Measurements from ENCODE around the gene CNTF.
"Not testable (repeated sequence)": the region's sequence is repeated elsewhere in the genome, so short reads cannot be mapped to it uniquely, and the experiment has no call there.

The CNTF gene, protein sequence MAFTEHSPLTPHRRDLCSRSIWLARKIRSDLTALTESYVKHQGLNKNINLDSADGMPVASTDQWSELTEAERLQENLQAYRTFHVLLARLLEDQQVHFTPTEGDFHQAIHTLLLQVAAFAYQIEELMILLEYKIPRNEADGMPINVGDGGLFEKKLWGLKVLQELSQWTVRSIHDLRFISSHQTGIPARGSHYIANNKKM

DNA sequence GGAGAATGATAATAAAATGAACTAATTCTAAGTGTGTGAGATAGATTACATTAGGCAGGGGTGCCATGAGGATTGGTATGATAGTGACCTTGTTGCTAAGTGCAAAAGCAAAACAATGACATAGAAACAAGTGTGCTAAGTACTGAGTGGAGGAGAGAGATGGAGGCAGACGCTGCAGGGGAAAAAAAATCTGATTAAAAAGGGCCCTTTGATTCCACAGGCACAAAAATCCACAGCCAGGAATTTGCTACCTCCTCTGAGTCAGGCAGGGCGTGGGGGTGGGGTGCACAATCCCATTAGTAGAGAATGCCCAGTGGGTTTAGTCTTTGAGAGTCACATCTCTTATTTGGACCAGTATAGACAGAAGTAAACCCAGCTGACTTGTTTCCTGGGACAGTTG lies at the start of gene CNTF:
Gene CNTF, plus strand, starts transcription at position 322 of the 400 bp plus-strand sequence. CDS start 88 bp downstream, outside the sequence.
- in situ Hi-C loops (cut with MboI; ENCODE audit: low sequenced_read_pairs): no loop called here

DNA sequence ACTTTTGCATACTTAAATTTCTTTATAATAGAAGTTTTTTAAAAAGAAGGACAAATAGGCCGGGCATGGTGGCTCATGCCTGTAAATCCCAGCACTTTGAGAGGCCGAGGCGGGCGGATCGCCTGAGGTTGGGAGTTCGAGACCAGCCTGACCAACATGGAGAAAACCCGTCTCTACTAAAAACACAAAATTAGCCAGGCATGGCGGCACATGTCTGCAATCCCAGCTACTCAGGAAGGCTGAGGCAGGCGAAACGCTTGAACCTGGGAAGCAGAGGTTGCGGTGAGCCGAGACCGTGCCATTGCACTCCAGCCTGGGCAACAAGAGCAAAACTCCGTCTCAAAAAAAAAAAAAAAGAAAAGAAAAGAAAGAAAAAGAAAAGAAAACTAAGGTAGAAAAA lies 49.6 kb upstream of the CNTF start:
- in situ Hi-C loops (cut with MboI; ENCODE audit: low sequenced_read_pairs): not testable (repeated sequence)

DNA sequence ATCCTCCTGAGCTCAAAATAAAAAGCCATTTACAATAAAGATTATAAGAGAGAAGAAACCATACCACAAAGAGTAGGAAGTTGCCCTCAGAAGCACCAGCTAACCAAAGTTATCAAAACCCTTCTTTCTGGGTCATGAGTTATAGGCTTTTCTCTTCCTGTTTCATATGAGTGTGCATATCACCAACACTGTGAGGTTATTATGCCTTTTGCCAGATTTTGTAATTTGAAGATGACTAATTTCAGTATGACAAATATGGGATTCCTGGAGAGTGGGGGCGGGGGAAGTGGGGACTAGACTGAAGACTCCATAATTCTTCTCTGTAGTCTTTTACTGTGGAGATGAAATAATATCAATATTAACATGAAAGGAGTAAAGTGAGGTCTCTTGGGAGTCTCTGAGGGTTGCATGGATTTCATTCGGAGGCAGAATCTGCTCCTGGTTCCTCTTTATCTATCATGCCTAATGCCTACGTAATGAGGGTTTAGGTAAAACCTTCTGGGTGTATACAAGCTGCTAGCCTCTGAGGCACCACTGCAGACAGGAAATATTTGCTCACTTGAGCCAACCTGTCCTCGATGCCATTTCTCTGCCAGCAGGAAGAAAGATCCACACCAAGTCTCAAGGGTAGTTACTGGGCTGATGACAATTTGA lies 48.9 kb upstream of the CNTF start:
- in situ Hi-C loops (cut with MboI; ENCODE audit: low sequenced_read_pairs): no loop called here

DNA sequence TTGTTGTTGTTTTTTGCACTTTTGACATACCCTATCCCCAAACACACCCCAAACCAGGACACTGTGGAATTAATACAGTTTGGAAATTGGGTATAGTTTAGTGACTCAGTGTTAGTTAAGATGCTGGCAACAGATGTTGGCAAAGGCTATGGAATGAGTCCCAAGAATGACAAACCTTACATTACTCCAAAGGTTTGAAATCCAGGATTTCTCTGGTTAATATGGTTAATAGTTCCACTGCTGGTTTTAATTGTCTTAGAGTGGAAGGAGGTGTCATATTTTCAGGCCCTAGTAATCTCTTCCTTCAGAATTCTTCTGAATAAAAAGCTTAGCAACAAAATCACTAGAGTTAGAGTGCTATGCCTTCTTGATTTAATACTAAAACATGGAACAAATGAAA lies 47.6 kb upstream of the CNTF start:
- in situ Hi-C loops (cut with MboI; ENCODE audit: low sequenced_read_pairs): no loop called here

DNA sequence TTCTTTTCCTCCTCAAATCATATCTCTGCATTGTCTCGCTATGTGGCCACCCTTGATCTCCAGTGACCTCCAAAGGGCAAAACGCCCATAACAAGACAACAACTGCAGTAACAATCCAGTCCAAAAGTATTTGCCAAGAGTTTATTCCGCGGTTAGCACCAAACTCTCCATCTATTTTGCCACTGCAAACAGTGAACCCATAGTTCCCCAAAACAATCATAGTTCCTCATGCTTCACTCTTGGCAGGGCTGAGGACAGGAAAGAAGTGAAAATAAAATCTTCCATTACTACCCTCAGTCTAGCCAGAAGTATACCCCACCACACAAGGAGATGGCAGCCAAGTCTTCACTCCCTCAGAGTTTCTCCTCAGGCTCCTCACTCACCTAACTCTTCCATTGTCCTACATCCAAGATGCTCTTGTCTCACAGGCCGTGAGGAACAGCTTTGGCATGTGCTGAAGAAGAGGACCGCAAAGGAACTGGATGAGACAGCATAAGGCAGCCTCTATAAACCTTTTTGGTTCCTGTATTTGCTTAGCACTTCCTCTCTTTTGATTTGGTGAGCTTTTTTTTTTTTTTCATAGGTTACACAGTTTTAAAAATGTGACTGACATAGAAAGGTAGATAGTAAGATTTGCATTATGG lies 47.0 kb upstream of the CNTF start, which contains the start of gene LPXN:
Gene LPXN, minus strand, starts transcription at position 480 of the 644 bp plus-strand sequence. Its CDS starts 84 bp downstream, at position 396.
- in situ Hi-C loops (cut with MboI; ENCODE audit: low sequenced_read_pairs): no loop called here

DNA sequence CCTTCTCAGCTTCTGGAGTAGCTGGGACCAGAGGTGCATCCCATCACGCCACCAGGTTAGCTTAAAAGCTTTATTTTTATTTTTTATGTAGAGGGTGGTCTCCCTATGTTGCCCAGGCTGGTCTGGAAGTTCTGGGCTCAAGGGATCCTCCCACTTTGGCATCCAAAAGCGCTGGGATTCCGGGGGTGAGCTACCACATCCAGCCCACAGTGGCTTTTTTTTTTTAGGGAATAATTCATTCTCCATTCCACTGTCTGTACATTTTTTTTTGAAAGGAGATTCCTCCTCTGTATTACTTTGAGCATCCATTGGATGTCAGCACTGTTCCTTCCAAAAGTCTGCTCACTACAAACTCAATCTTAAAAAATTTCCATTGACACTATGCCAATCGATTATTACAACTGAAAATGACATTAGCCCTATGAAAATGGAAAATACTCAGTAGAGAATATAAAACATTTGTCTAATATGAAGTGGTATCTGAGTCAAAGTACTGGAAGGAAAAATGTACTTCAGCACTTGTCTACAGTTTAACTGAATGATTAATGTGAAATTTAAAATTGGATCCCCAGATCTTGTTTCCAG lies 45.5 kb upstream of the CNTF start:
- in situ Hi-C loops (cut with MboI; ENCODE audit: low sequenced_read_pairs): no loop called here

DNA sequence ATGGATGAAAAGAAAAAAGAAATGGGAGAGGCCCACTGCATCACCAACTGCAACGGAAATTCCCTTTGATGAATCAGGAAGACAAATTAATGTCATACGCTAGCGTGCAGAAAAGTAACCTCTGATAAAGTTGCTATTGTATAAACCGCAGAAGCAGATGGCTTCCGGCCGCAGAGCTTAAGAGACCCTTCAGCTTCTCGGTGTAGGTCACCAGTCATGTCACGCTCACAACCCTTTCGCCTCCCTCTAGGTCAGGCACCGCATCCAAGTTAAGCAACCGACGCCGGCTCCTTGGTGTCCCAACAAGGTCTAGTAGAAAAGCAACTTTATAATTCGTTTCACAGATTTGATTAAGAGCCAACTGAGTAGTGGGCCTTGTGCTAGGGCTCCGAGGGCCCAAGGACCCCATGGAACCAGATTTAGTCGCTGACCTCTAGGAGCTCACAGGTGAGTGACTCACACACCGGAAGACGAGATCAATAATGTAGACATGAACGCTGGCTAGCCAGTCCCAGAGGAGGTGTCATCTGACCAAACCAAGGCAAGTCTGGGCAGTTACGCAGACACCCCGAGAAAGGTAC lies 44.8 kb upstream of the CNTF start:
- in situ Hi-C loops (cut with MboI; ENCODE audit: low sequenced_read_pairs): no loop called here

DNA sequence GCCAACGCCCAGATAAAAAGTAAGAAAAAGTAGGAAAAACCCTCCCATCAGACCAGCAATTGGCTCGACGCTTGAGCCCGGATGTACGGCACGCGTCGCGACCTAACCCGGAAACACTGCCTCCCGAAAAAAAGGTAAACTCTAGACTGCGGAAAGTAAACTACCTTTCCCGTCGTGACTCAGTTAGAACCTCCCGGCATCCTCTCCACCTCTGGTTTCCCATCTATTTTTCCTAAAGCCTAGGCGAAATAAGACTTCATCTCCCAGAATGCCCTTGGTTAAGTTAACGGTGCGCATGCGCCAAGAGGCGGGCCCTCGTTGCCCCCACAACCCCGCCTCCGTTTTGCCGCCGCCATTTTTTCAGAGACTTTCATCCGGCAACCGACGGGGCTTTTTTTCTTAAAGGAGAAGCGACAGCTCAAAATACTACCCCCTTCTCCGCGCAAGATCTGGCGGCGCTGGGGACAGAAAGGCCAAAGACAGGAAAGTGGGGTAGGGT lies 44.3 kb upstream of the CNTF start:
- in situ Hi-C loops (cut with MboI; ENCODE audit: low sequenced_read_pairs): no loop called here

DNA sequence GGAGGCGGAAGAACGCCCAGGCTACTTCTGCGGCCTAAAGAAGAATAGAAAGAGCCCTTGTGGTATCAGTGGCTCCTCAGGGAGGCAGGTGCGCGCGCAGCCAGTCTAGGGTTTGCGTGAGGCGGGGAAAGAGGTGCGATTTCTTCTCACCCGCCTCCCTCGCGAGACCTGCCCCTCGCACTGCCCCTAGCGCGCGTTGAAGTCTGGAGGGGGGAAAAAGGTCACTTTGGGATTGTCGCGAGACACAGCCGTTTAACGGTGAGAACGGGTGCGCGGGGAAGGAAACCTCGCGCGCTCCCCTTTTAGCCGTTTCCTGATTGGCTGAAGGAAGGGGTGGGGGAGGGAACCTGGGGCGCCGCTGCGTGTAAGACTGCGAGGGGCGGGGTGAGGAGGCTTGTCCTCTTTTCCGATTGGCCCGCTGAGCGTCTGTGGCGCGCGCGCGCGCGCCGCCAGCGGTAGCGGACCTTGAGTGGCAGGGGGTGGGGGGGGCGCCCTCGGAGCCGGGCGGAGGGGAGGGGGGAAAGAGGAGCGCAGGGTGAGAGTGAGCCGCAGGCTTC lies 43.8 kb upstream of the CNTF start, which contains the start of gene ZFP91:
Gene ZFP91, plus strand, starts transcription at position 429 of the 557 bp plus-strand sequence. CDS start 219 bp downstream, outside the sequence.
- in situ Hi-C loops (cut with MboI; ENCODE audit: low sequenced_read_pairs): no loop called here

DNA sequence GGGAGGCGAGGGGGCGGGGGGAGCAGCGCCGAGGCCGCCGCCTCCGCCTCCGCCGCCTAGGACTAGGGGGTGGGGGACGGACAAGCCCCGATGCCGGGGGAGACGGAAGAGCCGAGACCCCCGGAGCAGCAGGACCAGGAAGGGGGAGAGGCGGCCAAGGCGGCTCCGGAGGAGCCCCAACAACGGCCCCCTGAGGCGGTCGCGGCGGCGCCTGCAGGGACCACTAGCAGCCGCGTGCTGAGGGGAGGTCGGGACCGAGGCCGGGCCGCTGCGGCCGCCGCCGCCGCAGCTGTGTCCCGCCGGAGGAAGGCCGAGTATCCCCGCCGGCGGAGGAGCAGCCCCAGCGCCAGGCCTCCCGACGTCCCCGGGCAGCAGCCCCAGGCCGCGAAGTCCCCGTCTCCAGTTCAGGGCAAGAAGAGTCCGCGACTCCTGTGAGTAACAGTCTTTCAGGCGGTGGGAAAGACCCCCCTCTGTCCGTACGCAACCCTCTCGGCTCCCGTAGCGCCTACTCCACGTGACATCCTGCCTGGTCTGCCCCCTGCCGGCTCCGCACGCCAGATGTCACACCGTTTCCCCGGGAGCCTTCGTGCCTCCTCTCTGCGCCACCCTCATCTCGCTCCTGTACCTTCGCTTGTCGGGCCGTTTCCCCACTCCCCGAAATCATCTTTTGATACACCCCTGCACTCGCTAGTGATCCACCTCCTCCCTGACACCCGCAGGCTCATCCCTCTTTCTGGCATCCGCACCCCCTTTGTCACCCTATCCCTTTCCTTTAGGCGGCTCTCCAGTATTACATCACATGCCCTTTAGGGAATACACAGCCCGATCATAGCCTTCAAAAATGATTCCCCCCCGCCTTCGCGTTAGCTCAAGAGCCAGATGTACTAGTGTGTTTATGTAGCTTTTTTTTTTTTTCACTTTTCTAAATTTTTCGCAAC lies 43.0 kb upstream of the CNTF start:
- in situ Hi-C loops (cut with MboI; ENCODE audit: low sequenced_read_pairs): no loop called here

DNA sequence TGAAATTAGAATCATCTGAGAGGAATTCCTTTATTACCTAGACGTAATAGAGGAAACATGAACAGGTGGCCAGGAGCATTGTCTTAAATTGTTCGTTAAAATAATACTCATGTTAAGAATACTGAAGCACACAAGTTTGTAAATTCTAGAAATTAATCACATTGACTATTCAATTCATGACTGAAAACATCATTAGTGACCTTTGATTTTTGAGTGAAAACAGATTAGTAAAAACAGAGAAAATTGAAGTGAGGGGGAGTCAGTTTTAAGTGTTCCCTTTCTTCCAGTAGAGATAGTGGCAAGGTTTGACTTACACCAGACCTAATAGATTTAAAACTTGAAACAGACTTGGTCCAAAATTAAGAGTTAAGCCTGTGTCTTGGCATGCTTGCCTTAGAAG lies 42.2 kb upstream of the CNTF start:
- in situ Hi-C loops (cut with MboI; ENCODE audit: low sequenced_read_pairs): no loop called here

DNA sequence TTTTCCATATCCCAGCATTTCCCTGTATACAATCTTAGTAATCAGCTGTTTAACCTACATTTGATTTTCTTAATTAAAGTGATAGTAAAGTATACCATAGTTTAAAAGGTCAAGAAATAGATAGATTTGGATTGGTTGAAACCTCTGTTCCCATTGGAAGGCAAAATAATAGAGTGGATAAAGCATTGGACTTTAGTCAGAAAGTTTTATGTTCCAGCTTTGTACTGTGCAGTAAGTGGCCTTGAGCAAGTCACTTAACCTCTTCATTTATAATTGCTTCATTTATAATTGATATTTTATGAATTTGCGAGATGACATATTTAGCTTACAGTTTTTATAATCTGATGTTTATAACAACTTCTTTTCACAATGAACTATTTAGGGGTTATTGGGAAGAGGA lies 40.0 kb upstream of the CNTF start:
- in situ Hi-C loops (cut with MboI; ENCODE audit: low sequenced_read_pairs): no loop called here

DNA sequence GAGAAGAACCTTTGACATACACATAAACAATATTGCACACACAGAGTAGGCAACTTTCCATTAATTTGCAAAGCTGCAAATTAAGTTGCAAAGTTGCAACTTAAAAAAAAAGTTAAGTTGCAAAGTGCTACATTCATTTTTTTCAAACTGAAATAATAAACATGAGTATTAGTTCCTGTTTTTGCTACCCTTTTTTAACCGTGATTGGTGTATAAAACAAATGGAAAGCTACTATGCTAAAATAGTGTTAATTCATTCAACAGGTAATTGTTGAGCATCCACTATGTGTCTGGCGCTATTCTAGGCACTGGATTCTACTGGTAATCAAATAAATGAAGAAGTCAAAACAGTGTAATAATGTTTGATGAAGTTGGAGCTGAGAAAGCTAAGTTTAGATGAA lies 35.5 kb upstream of the CNTF start:
- in situ Hi-C loops (cut with MboI; ENCODE audit: low sequenced_read_pairs): no loop called here

DNA sequence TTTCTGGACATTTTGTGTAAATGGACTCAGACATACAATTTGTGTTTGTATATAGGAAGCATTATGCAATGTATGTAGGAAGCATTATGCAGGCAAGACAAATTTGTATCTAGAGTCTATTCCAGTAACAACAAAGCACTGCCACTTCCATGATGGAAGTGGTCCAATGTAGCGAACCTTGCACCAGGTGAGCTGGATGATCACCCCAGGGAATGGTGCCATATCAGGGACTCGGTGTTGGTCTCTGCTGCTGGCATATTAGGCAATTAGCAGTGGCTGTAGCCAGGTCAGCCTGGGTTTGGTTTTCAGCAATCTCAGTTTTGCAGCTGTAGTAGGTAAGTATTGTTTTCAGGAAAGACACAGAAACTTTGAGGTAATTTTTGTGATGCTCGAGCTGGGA lies 30.8 kb upstream of the CNTF start:
- in situ Hi-C loops (cut with MboI; ENCODE audit: low sequenced_read_pairs): no loop called here

DNA sequence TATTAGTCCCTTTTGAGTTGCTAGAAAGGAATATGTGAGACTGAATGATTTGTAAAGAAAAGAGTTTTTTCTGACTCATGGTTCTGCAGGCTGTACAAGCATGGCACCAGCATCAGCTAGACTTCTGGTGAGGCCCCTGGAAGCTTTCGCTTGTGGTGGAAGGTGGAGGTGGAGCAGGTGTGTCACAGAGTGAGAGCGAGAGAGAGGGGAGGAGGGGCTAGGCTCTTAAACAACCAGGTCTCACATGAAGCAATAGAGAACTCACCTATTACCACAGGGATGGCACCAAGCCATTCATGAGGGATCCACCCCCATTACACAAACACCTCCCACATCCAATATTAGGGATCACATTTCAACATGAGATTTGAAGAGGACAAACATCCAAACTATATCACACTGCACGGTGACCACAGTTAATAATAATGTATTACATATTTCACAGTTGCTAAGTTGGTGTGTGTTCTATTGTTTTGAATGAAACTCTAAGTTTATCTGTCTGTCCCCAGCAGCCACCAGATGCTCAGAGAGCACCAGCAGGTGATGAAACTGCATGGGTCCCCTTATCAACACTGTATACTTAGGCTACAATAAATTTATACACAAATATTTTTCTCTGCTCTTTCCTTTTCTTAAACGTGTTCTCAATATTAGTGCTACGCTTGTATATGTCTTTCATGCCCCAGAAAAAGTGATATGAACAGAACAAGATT lies 29.5 kb upstream of the CNTF start:
- in situ Hi-C loops (cut with MboI; ENCODE audit: low sequenced_read_pairs): no loop called here

DNA sequence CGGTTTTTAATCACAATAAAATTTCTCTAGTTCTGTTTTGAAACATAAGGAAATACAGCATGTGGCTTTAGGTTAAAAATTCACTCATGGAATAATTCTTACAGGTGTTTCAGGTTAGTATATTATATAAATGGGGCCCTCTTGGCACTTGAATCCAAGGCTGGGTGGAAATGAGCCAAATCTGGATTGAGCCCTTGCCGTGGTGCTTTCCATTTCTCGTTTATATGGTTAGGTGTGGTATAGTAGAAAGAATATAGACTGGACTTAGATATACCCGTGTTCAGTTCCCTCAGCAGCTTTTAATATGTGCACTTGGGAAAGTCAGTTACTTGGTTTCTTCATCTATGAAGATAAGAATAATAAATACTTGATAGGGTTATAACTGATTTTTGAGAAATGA lies 27.6 kb upstream of the CNTF start:
- in situ Hi-C loops (cut with MboI; ENCODE audit: low sequenced_read_pairs): no loop called here

DNA sequence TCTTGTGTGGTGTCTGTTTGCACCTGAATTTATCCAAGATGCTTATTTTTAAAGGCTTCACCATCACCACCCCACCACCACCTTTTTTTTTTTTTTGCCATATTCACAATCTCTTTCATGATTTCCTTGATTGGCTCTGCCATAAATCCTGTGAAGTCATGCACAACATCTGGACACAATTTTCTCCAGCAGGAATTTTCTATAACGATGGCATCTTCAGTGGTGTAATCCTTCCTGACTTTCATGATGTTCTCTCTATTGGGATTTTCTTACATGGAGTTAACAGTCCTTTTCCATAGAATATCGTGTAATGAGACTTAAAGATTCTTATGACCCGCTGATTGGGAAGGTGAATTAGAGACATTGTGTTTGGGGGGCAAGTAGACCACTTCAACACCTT lies 25.8 kb upstream of the CNTF start:
- in situ Hi-C loops (cut with MboI; ENCODE audit: low sequenced_read_pairs): no loop called here

DNA sequence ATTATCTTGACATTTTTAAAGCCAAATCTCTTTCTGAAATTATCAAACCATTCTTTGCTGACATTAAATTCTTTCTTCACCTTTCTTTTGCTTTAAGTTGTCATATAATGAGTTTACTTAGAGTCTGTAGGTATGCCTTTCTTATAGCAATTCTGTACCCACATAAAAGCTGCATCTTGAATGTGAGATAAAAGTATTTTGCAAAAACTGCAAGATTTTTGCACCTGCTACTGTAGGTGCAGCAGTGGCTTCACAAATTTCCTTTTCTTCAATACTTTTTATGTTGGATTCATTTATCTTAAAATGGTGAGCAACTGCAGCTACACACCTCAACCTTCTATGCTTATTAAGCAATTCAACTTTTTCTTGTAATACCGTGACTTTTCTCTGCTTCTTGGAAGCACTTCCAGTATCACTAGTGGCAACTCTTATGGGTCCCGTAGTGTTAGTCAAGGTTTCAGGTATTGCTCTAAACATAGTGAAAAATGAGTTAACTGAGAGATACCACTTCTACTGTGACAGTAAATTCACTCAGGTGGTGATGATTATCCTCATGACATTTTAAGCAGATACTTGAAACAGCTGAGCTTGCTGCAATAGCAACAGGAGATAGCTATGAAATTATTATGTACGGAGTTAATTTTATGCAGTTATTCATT lies 24.9 kb upstream of the CNTF start:
- in situ Hi-C loops (cut with MboI; ENCODE audit: low sequenced_read_pairs): no loop called here

DNA sequence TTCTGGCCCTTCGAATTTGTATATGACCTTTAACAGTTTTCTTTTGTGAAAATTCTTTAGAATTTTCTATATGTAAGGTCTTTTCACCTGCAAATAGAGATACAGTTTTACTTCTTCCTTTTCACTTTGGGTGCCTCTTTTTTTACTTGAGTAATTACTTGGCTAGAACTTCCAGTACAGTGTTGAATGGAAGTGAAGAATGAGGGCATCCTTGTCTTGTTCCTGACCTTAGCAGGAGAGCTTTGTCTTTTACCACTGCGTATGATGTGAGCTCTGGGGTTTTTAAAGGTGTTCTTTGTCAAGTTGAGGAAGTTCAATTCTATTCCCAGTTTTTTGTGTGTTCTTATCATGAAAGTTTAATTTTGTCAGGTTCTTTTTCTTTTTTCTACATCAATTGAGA lies 22.0 kb upstream of the CNTF start:
- in situ Hi-C loops (cut with MboI; ENCODE audit: low sequenced_read_pairs): no loop called here
